HG03432 (cell line): ENCODE measurements around the gene ARMC8.

Source experiments
- ATAC-seq: cut with Tn5 transposase; IDR thresholded peaks from one replicate; pipeline ENCODE4 v1.9.1; 2021; ENCODE audit warnings: mild to moderate bottlenecking, moderate library complexity; ENCODE audit not compliant: unreplicated experiment

The ARMC8 gene

GRCh38 chr3:138197058-138197457, 10.0 kb downstream of the ARMC8 start:
- ATAC-seq: no peak

DNA sequence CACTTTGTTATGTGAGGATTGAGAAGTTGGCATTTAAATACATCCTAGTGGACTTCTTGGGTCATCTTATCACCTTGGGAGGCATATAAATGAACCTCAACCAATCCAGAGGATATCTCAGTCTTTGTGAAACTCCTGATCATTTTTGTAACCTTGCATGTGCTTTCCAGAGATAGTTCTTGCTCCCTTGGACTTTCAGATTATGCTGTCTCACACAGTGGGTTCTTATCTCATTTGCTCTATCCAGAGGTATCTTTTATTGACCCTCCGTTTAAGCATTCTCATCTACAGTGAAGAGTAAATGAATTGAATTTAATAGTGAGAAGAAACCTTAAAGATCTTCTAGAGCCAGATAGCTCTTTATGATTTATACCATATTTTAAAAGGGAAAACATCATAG, 10.4 kb downstream of the ARMC8 start:
- no peak for ATAC-seq

- peak; percentile 69 for ATAC-seq
Measured at GRCh38 chr3:138199851-138200250, 12.8 kb downstream of the ARMC8 start.

- no peak for ATAC-seq
Measured at GRCh38 chr3:138200424-138200823, 13.3 kb downstream of the ARMC8 start.

- ATAC-seq: no peak
Measured at GRCh38 chr3:138202945-138203701, 16.0 kb downstream of the ARMC8 start.

- no peak for ATAC-seq
Measured at GRCh38 chr3:138203938-138204337, 16.8 kb downstream of the ARMC8 start.

- ATAC-seq: no peak
Measured at GRCh38 chr3:138205527-138205926, 18.4 kb downstream of the ARMC8 start.

GRCh38 chr3:138206196-138206595, 19.1 kb downstream of the ARMC8 start:
- ATAC-seq: no peak

DNA sequence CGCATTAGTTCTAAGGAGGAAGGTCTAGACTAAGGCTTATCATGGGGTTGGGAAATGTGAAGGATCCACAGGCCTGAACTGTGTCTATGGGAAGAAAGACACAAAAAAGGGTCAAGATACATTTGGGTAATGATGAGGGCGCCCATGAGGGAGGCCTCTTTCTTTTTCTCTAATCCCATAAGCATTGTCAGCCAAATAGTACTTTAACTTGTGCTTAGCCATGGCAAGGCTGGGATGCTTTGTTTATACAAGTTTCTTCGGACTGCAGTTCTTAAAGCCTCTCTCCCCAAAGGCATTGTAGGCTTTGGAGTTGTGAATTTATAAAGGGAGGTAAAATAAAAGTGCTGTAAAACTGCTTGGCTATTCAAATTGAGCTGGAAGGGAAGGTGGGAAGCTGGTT, 23.4 kb downstream of the ARMC8 start:
- no peak for ATAC-seq

- no peak for ATAC-seq
Measured at GRCh38 chr3:138213398-138214085, 26.4 kb downstream of the ARMC8 start.

DNA sequence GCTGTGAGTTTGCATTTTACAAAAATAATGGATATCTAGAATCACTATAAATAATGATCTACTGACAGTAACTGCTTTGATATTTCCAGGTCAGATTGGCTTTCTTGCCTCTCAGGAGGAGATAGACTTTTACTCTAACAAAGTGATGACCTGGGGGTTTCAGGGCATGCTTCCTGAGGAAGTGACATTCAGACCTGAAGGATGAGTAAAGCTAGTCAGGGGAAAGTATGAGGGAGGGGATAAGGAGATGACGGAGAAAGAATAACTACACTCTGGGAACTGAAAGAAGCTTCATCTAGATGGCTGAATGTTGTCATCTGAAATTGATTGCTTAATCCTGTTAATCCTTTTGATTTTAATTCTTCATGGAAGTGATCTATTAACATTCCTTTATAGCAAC, 32.2 kb downstream of the ARMC8 start:
- ATAC-seq: no peak

DNA sequence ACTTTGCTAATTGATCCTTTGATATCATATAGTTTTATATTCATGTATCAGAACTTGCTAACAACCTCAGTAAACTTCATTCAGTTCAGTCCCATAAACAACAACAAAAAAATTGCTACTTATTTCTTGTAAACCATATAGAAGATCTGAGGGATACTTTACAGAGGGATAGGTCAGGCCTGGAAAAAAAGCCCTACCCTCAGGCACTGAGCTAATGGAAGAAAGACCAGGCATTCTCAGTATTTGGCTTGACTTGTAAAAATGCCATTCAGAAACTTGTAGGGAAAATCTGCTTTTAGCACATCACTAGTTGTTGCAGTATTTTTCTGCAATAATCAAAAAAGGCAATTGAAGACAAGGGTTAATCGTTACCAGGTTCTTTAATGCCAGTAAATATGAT, 33.1 kb downstream of the ARMC8 start:
- no peak for ATAC-seq

DNA sequence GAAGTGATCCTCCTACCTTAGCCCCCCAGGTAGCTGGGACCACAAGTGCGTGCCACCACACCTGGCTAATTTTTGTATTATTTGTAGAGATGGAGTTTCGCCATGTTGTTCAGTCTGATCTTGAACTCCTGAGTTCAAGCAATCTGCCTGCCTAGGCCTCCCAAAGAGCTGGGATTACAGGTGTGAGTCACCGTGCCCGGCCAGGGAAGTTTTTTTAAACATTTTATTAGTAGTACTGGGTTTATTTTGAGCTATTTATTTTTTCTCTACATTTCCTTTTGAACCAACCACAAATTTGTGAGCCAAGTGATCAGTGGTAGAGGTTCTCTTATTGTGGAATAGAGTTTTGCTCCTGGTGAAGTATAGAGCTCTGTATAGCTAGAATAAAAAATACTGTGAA, 33.7 kb downstream of the ARMC8 start:
- ATAC-seq: no peak

GRCh38 chr3:138222131-138222941, 35.2 kb downstream of the ARMC8 start:
- ATAC-seq: no peak

GRCh38 chr3:138222942-138223287, 35.8 kb downstream of the ARMC8 start:
- no peak for ATAC-seq

DNA sequence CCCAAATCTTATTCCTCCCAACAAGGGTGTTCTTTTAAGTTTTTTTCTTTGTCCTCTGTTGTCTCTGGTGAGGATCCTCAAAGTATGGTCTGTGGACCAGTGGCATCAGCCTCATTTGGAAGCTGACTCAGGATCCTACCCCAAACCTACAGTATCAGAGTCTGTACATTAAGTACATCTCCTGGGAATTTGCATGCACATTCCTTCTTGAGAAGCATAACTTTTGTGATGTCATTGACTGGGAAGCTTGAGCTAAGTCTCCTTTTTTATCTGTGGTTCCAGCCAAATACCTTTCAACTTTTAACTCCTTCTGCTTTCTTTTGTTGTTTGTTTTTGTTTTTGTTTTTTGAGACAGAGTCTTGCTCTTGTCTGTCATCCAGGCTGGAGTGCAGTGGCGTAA, 40.5 kb downstream of the ARMC8 start:
- ATAC-seq: no peak

DNA sequence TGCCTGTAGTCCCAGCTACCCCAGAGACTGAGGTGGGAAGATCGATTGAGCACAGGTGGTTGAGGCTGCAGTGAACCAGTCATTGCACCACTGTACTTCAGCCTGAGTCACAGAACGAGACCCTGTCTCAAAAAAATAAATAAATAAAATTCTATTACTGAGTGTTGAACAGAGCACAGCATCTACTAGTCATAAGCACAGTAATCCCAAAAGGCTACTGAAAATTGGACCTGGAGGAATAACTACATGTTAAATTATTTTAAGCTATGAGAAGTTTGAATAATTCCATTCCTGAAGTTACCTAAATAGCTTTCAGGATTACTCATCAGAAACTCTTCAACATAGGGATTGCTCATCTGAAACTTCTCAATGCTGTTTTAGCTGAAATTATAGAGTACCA, 43.4 kb downstream of the ARMC8 start:
- ATAC-seq: no peak

DNA sequence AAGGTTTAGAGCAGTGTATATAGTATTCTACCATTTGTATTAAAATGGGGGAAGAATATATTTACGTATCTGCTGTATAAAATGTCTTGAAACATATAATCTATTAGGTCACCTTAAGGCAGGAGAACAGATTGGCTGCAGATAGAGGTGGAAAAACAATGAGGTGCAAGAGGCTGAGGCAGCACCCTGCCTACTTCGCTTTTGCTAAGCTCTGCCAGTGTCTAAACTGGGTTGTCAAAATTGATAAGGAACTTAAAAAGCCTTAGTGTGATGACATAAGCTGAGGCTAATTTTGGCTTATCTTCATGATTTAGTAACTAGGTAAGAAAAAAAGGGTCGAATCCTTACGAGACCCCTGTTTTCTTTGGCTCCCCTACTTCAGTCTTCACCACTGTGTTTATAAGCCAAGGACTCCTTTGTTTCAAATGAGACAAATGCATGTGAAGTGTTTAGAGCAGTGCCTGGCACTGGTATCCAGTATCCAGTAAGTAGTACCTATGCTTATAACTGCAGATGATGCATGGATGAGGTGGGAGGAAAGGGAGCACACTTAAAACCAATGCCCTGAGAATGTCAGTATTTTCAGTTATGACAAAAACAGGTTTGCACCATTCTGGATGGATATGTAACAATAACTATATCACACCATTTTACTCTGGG, 45.7 kb downstream of the ARMC8 start:
- ATAC-seq: no peak

- ATAC-seq: no peak
Measured at GRCh38 chr3:138234401-138235179, 47.5 kb downstream of the ARMC8 start.

GRCh38 chr3:138238711-138239110, 51.6 kb downstream of the ARMC8 start:
- no peak for ATAC-seq

- ATAC-seq: no peak
Measured at GRCh38 chr3:138241061-138241460, 54.0 kb downstream of the ARMC8 start.
